Parietal lobe (tissue), 1 donor: Measurements from ENCODE around the gene KLHDC7B. TPM values are rescaled to one million over a fixed set of nuclear protein-coding genes. Genes with fewer than 3 reads are reported as not detected.

Experiments used
- total RNA-seq: library from RNA; depleted of rRNA; stranded (reverse); fragments of >200 nt; gene quantifications from one replicate; pipeline ENCODE4 v1.2.3, GENCODE V29; 2014

KLHDC7B gene
- not detected for total RNA-seq

GRCh38 chr22:50545522-50546325 lies at the start of gene KLHDC7B:
KLHDC7B (plus strand) TSS chr22:50545899; CDS start chr22:50546244, 345 bp downstream.

GRCh38 chr22:50507421-50507990 lies 38.2 kb upstream of the KLHDC7B start, which contains the start of gene LMF2:
LMF2 (minus strand) TSS chr22:50507702; CDS start chr22:50507675, 27 bp downstream.

GRCh38 chr22:50507991-50508884 lies 37.5 kb upstream of the KLHDC7B start, which contains the start of gene NCAPH2:
NCAPH2 (plus strand) TSS chr22:50508224; CDS start chr22:50508338, 114 bp downstream.

GRCh38 chr22:50525104-50525857 lies 20.4 kb upstream of the KLHDC7B start, which contains the start of gene SCO2:
SCO2 (minus strand) TSS chr22:50525598; CDS start chr22:50524411, 1,187 bp downstream.

GRCh38 chr22:50529897-50530579 lies 15.7 kb upstream of the KLHDC7B start, which contains the start of gene TYMP:
TYMP (minus strand) TSS chr22:50530012; CDS start chr22:50529709, 303 bp downstream.

GRCh38 chr22:50562523-50563412 lies 17.1 kb downstream of the KLHDC7B start, which contains the start of gene SYCE3:
SYCE3 (minus strand) TSS chr22:50562919; CDS start chr22:50556405, 6,514 bp downstream.

GRCh38 chr22:50577987-50578775 lies 32.5 kb downstream of the KLHDC7B start, which contains the start of gene CPT1B:
CPT1B (minus strand) TSS chr22:50578427; CDS start chr22:50577915, 512 bp downstream.

GRCh38 chr22:50582493-50583293 lies 37.0 kb downstream of the KLHDC7B start, which contains the start of gene CHKB:
CHKB (minus strand) TSS chr22:50582849; CDS start chr22:50582781, 68 bp downstream.

GRCh38 chr22:50600538-50600937 lies 54.8 kb downstream of the KLHDC7B start, which contains the start of gene MAPK8IP2:
MAPK8IP2 (plus strand) TSS chr22:50600793; CDS start chr22:50600819, 26 bp downstream.

Other genes with a start within 250 kb of the KLHDC7B start
- 87.6 TPM for gene PLXNB2, start 238.3 kb upstream of the KLHDC7B start, total RNA-seq
- gene DENND6B, start 218.9 kb upstream of the KLHDC7B start, total RNA-seq: 26.0 TPM
- 98.9 TPM for gene PPP6R2, start 202.6 kb upstream of the KLHDC7B start, total RNA-seq
- 131 TPM for gene SBF1, start 70.9 kb upstream of the KLHDC7B start, total RNA-seq
- gene ADM2, start 64.4 kb upstream of the KLHDC7B start, total RNA-seq: under 0.01 TPM
- gene MIOX, start 59.0 kb upstream of the KLHDC7B start, total RNA-seq: not detected
- gene LMF2, start 38.2 kb upstream of the KLHDC7B start, total RNA-seq: 22.2 TPM
- gene NCAPH2, start 37.7 kb upstream of the KLHDC7B start, total RNA-seq: 59.2 TPM
- 1.3 TPM for gene SCO2, start 20.3 kb upstream of the KLHDC7B start, total RNA-seq
- 1.3 TPM for gene TYMP, start 15.9 kb upstream of the KLHDC7B start, total RNA-seq
- not detected for gene SYCE3, start 17.0 kb downstream of the KLHDC7B start, total RNA-seq
- 18.2 TPM for gene CPT1B, start 32.5 kb downstream of the KLHDC7B start, total RNA-seq
- 46.6 TPM for gene CHKB, start 37.0 kb downstream of the KLHDC7B start, total RNA-seq
- gene MAPK8IP2, start 54.9 kb downstream of the KLHDC7B start, total RNA-seq: 70.4 TPM
- gene ARSA, start 82.3 kb downstream of the KLHDC7B start, total RNA-seq: 8.1 TPM
- 9.7 TPM for gene SHANK3, start 126.9 kb downstream of the KLHDC7B start, total RNA-seq
- gene ACR, start 192.3 kb downstream of the KLHDC7B start, total RNA-seq: not detected
- 24.4 TPM for gene RABL2B, start 237.7 kb downstream of the KLHDC7B start, total RNA-seq